Measurements from ENCODE around the gene CCDC9.

Gene CCDC9

GRCh38 chr19:47313754-47314295 lies 57.5 kb downstream of the CCDC9 start:
- no peak overlapping the region for H3K4me3 ChIP-seq (replicated peaks in 1 of 2; ENCODE audit: low read depth in 2 of 2, low read length in 2 of 2)
- no peak for TF ChIP-seq CTCF (IDR thresholded peaks at IDR 0.05; ENCODE audit: low read depth, low read length)
- DNase-seq (ENCODE audit: low read depth in 2 of 2): no peak

- DNase-seq (ENCODE audit: low read depth in 2 of 2): peak; percentile 93 to 99
- no peak overlapping the region for H3K4me3 ChIP-seq (replicated peaks in 1 of 2; ENCODE audit: low read depth in 2 of 2, low read length in 2 of 2)
- no peak for TF ChIP-seq CTCF (IDR thresholded peaks at IDR 0.05; ENCODE audit: low read depth, low read length)
These were observed 58.9 kb downstream of the CCDC9 start for GRCh38 chr19:47315125-47315821.

GRCh38 chr19:47316513-47316912 lies 60.2 kb downstream of the CCDC9 start:
- DNase-seq (ENCODE audit: low read depth in 2 of 2): no peak
- TF ChIP-seq CTCF (IDR thresholded peaks at IDR 0.05; ENCODE audit: low read depth, low read length): no peak
- no peak overlapping the region for H3K4me3 ChIP-seq (replicated peaks in 1 of 2; ENCODE audit: low read depth in 2 of 2, low read length in 2 of 2)

DNA sequence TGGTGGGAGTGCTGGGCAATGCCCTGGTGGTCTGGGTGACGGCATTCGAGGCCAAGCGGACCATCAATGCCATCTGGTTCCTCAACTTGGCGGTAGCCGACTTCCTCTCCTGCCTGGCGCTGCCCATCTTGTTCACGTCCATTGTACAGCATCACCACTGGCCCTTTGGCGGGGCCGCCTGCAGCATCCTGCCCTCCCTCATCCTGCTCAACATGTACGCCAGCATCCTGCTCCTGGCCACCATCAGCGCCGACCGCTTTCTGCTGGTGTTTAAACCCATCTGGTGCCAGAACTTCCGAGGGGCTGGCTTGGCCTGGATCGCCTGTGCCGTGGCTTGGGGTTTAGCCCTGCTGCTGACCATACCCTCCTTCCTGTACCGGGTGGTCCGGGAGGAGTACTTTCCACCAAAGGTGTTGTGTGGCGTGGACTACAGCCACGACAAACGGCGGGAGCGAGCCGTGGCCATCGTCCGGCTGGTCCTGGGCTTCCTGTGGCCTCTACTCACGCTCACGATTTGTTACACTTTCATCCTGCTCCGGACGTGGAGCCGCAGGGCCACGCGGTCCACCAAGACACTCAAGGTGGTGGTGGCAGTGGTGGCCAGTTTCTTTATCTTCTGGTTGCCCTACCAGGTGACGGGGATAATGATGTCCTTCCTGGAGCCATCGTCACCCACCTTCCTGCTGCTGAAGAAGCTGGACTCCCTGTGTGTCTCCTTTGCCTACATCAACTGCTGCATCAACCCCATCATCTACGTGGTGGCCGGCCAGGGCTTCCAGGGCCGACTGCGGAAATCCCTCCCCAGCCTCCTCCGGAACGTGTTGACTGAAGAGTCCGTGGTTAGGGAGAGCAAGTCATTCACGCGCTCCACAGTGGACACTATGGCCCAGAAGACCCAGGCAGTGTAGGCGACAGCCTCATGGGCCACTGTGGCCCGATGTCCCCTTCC lies 63.9 kb downstream of the CCDC9 start:
- TF ChIP-seq CTCF (IDR thresholded peaks at IDR 0.05; ENCODE audit: low read depth, low read length): no peak
- DNase-seq (ENCODE audit: low read depth in 2 of 2): no peak
- no peak overlapping the region for H3K4me3 ChIP-seq (replicated peaks in 1 of 2; ENCODE audit: low read depth in 2 of 2, low read length in 2 of 2)

All from cardiac fibroblast (primary cell).